ENCODE data around the gene LACTB.

DNA sequence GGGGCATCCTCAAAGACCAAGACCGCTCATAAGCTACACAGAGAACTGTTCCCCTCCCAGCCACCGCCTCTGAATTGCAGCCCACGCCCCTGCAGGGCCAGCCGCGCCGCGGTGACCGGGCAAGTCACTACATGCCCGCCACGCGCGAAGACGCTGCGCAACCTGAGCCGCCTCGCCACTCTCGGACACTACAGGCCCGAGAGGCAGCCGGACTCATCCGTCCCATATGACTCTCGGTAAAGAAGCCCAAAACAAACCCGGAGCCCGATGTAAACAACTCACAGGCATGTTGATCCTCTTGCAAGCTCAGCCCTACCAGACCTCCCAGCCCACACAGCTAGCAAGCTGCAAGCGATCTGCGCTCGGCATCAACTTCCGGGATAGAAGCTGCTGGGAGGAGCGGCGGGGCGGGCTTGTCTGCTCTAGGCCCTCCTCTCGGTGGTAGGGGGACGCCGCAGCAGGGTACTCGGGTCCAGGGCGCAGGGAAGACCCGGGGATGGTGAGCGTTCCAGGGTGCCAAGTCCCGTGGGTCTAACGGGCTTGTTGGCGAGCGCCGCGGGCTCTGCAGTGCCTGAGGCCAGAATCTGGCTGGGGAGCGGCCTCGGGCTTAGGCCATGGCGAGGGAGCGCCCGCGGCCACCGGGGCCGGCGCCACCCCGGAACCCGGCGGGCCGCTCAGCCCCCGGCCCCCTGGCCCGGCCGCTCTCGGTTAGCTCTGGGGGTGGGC, 35.6 kb downstream of the LACTB start, which contains the start of gene RPS27L:
- TF ChIP-seq POLR2A (IDR thresholded peaks at IDR 0.05) = peak; percentile 84 to 90
- TF ChIP-seq, protein P1, sequence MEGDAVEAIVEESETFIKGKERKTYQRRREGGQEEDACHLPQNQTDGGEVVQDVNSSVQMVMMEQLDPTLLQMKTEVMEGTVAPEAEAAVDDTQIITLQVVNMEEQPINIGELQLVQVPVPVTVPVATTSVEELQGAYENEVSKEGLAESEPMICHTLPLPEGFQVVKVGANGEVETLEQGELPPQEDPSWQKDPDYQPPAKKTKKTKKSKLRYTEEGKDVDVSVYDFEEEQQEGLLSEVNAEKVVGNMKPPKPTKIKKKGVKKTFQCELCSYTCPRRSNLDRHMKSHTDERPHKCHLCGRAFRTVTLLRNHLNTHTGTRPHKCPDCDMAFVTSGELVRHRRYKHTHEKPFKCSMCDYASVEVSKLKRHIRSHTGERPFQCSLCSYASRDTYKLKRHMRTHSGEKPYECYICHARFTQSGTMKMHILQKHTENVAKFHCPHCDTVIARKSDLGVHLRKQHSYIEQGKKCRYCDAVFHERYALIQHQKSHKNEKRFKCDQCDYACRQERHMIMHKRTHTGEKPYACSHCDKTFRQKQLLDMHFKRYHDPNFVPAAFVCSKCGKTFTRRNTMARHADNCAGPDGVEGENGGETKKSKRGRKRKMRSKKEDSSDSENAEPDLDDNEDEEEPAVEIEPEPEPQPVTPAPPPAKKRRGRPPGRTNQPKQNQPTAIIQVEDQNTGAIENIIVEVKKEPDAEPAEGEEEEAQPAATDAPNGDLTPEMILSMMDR (IDR thresholded peaks at IDR 0.05) = no peak
- peak; percentile 87 to 95 (median 92) for TF ChIP-seq POLR2AphosphoS5 (IDR thresholded peaks at IDR 0.05)
